ENCODE measurements around the gene GMPPA. TPM values are rescaled to one million over a fixed set of nuclear protein-coding genes. Genes with fewer than 3 reads are reported as not detected.

GMPPA gene
- total and polyA plus RNA-seq, 9 of the 15 experiments (the other 6 are each of a cell fraction or from before 2014, with no cell fraction given): 7.0 to 101 (median 66.7) TPM

GRCh38 chr2:219542931-219543595 lies 44.4 kb downstream of the GMPPA start (continued):
- TF ChIP-seq THAP12 (CRISPR knock-in tag; IDR thresholded peaks at IDR 0.05): 0 out of 2 replicates have a peak, but pooled peaks have one; percentile 1
- no peak for TF ChIP-seq LARP7 (IDR thresholded peaks at IDR 0.05)
- TF ChIP-seq CEBPB (tag; IDR thresholded peaks at IDR 0.05): no peak
- TF ChIP-seq MAFG (tag; conservative IDR thresholded peaks at IDR 0.05): no peak
- TF ChIP-seq SRSF7 (optimal IDR thresholded peaks at IDR 0.05; ENCODE audit: low read depth, low read length): no peak
- no peak for TF ChIP-seq NUFIP1 (IDR thresholded peaks at IDR 0.05; ENCODE audit: partially characterized antibody)
- TF ChIP-seq MTA2 (IDR thresholded peaks at IDR 0.05; ENCODE audit: low read depth): no peak
- TF ChIP-seq FOXM1 (IDR thresholded peaks at IDR 0.05; ENCODE audit: low read depth): no peak
- TF ChIP-seq FOXM1 (CRISPR knock-in tag; IDR thresholded peaks at IDR 0.05; ENCODE audit: low read depth): peak; percentile 85; the same call in 1 of the 2 replicates
- TF ChIP-seq SMARCA4 (IDR thresholded peaks at IDR 0.05): no peak
- no peak for TF ChIP-seq ZNF274 (IDR thresholded peaks at IDR 0.05; ENCODE audit: borderline replicate concordance, low read depth, low read length)
- peak; percentile 36; the same call in 1 of the 2 replicates for TF ChIP-seq FOSL1 (tag; conservative IDR thresholded peaks at IDR 0.05)
- 0 out of 2 replicates have a peak, but pooled peaks have one; percentile 50 for TF ChIP-seq RBM34 (IDR thresholded peaks at IDR 0.05; ENCODE audit: borderline replicate concordance, insufficient read depth, low read length)
- peak; percentile 40 for TF ChIP-seq HNRNPL (IDR thresholded peaks at IDR 0.05; ENCODE audit: low read depth, low read length)
- TF ChIP-seq NBN (IDR thresholded peaks at IDR 0.05; ENCODE audit: low read depth): no peak
- TF ChIP-seq ZNF436 (CRISPR knock-in tag; IDR thresholded peaks at IDR 0.05): no peak
- 0 out of 4 replicates have a peak, but pooled peaks of 1 of the 2 experiments have one; percentile 27 for TF ChIP-seq NONO (IDR thresholded peaks at IDR 0.05; ENCODE audit: low read depth in 2 of 2, low read length in 1 of 2)
- TF ChIP-seq PHB (CRISPR knock-in tag; IDR thresholded peaks at IDR 0.05): no peak
- 0 out of 2 replicates have a peak, but pooled peaks have one; percentile 63 for TF ChIP-seq ETV5 (CRISPR knock-in tag; IDR thresholded peaks at IDR 0.05; ENCODE audit: low read depth)

Data from K562 (cell line).